ENCODE results near the gene ZNF19. TPM values are rescaled to one million over a fixed set of nuclear protein-coding genes. Genes with fewer than 3 reads are reported as not detected.

The ZNF19 gene
- total and polyA plus RNA-seq, 2 of the 8 experiments (the other 6 are each of a cell fraction or from before 2014, with no cell fraction given): 1.5 to 3.5 TPM

DNA sequence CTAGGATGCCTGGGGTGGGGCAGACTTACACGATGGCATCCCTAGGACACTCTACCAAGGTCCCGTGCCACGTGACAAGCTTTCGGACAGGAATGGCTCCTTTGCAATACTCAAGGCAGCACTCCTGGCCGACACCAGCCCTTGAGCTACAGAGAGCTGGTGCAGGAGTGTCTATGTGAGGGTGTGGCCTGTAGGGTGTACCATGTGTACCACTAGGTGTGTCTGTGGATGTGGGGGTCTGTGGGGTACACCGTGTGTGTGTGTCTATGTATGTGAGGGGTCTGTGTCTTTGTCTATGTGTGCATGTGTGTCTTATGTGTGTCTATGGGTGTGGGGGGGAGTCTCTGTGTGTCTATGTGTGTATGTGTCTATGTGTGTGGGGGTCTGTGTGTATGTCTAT, 45.4 kb downstream of the ZNF19 start (continued):
- TF ChIP-seq, protein P1, sequence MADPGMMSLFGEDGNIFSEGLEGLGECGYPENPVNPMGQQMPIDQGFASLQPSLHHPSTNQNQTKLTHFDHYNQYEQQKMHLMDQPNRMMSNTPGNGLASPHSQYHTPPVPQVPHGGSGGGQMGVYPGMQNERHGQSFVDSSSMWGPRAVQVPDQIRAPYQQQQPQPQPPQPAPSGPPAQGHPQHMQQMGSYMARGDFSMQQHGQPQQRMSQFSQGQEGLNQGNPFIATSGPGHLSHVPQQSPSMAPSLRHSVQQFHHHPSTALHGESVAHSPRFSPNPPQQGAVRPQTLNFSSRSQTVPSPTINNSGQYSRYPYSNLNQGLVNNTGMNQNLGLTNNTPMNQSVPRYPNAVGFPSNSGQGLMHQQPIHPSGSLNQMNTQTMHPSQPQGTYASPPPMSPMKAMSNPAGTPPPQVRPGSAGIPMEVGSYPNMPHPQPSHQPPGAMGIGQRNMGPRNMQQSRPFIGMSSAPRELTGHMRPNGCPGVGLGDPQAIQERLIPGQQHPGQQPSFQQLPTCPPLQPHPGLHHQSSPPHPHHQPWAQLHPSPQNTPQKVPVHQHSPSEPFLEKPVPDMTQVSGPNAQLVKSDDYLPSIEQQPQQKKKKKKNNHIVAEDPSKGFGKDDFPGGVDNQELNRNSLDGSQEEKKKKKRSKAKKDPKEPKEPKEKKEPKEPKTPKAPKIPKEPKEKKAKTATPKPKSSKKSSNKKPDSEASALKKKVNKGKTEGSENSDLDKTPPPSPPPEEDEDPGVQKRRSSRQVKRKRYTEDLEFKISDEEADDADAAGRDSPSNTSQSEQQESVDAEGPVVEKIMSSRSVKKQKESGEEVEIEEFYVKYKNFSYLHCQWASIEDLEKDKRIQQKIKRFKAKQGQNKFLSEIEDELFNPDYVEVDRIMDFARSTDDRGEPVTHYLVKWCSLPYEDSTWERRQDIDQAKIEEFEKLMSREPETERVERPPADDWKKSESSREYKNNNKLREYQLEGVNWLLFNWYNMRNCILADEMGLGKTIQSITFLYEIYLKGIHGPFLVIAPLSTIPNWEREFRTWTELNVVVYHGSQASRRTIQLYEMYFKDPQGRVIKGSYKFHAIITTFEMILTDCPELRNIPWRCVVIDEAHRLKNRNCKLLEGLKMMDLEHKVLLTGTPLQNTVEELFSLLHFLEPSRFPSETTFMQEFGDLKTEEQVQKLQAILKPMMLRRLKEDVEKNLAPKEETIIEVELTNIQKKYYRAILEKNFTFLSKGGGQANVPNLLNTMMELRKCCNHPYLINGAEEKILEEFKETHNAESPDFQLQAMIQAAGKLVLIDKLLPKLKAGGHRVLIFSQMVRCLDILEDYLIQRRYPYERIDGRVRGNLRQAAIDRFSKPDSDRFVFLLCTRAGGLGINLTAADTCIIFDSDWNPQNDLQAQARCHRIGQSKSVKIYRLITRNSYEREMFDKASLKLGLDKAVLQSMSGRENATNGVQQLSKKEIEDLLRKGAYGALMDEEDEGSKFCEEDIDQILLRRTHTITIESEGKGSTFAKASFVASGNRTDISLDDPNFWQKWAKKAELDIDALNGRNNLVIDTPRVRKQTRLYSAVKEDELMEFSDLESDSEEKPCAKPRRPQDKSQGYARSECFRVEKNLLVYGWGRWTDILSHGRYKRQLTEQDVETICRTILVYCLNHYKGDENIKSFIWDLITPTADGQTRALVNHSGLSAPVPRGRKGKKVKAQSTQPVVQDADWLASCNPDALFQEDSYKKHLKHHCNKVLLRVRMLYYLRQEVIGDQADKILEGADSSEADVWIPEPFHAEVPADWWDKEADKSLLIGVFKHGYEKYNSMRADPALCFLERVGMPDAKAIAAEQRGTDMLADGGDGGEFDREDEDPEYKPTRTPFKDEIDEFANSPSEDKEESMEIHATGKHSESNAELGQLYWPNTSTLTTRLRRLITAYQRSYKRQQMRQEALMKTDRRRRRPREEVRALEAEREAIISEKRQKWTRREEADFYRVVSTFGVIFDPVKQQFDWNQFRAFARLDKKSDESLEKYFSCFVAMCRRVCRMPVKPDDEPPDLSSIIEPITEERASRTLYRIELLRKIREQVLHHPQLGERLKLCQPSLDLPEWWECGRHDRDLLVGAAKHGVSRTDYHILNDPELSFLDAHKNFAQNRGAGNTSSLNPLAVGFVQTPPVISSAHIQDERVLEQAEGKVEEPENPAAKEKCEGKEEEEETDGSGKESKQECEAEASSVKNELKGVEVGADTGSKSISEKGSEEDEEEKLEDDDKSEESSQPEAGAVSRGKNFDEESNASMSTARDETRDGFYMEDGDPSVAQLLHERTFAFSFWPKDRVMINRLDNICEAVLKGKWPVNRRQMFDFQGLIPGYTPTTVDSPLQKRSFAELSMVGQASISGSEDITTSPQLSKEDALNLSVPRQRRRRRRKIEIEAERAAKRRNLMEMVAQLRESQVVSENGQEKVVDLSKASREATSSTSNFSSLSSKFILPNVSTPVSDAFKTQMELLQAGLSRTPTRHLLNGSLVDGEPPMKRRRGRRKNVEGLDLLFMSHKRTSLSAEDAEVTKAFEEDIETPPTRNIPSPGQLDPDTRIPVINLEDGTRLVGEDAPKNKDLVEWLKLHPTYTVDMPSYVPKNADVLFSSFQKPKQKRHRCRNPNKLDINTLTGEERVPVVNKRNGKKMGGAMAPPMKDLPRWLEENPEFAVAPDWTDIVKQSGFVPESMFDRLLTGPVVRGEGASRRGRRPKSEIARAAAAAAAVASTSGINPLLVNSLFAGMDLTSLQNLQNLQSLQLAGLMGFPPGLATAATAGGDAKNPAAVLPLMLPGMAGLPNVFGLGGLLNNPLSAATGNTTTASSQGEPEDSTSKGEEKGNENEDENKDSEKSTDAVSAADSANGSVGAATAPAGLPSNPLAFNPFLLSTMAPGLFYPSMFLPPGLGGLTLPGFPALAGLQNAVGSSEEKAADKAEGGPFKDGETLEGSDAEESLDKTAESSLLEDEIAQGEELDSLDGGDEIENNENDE (IDR thresholded peaks at IDR 0.05; ENCODE audit: insufficient replicate concordance, low read length): no peak
- TF ChIP-seq BACH1 (IDR thresholded peaks at IDR 0.05; ENCODE audit: low read length) (no peak), SP1 (IDR thresholded peaks at IDR 0.05; ENCODE audit: low read depth, low read length) (no peak), CHD2 (IDR thresholded peaks at IDR 0.05; ENCODE audit: low read length) (no peak), ASH2L (IDR thresholded peaks at IDR 0.05; ENCODE audit: low read length) (no peak), TBP (IDR thresholded peaks at IDR 0.05; ENCODE audit: low read depth, low read length) (no peak), SUZ12 (IDR thresholded peaks at IDR 0.05; ENCODE audit: low read length) (no peak), CBX8 (IDR thresholded peaks at IDR 0.05; ENCODE audit: borderline replicate concordance, low read depth, low read length) (no peak), SP2 (IDR thresholded peaks at IDR 0.05; ENCODE audit: low read length) (no peak)

Measured in H1 (cell line).